Peyer's patch (tissue), 4 donors: ENCODE results near the gene TNNT3. TPM values are rescaled to one million over a fixed set of nuclear protein-coding genes. Genes with fewer than 3 reads are reported as not detected.

Experiments
- DNase-seq, 3 donors: peaks; one replicate each; pipeline ENCODE4 v3.0.0-alpha.2; 2017 to 2019
- H3K27ac ChIP-seq, 4 donors: fragments of 200-600 bp; sonication (generic); one replicate each; pipeline ENCODE4 v1.5.1; 2016 to 2019
- H3K27me3 ChIP-seq, 2 donors: fragments of 200-600 bp; sonication (generic); one replicate each; pipeline ENCODE4 v1.5.1; 2019
- H3K36me3 ChIP-seq, 3 donors: fragments of 200-600 bp; sonication (generic); one replicate each; pipeline ENCODE4 v1.5.1; 2016 to 2019
- H3K4me1 ChIP-seq, 4 donors: fragments of 200-600 bp; sonication (generic); one replicate each; pipeline ENCODE4 v1.5.1; 2016 to 2019
- H3K4me3 ChIP-seq, 4 donors: fragments of 200-600 bp; sonication (generic); 1 replicate in 3 of 4; 2 replicates in 1 of 4; pipeline ENCODE4 v1.5.1; 2016 to 2019; ENCODE audit warnings: mild to moderate bottlenecking in 1 of 4
- H3K9me3 ChIP-seq, 4 donors: fragments of 200-600 bp; sonication (generic); one replicate each; pipeline ENCODE4 v1.5.1; 2016 to 2019; ENCODE audit warnings: mild to moderate bottlenecking in 1 of 4
- POLR2A ChIP-seq, 2 donors: fragments of 450-650 bp; IDR thresholded peaks; one replicate each; pipeline ENCODE4 v1.5.1; 2017; ENCODE audit warnings: antibody characterized with exemption in 2 of 2, mild to moderate bottlenecking in 2 of 2, moderate library complexity in 2 of 2
- total RNA-seq, 4 donors: library from RNA; depleted of rRNA; stranded (reverse); fragments of >200 nt; gene quantifications; one replicate each; pipeline ENCODE4 v1.1.0, GENCODE V29; 2016
- TF ChIP-seq, protein P1 (sequence below), 6 experiments: fragments of 450-650 bp in 4 of 6; fragments of 200-600 bp in 2 of 6; sonication (generic) in 1 of 6; IDR thresholded peaks; one replicate each; pipeline ENCODE4 v1.5.1; 2017 to 2019; ENCODE audit warnings: antibody characterized with exemption in 6 of 6, mild to moderate bottlenecking in 3 of 6, moderate library complexity in 1 of 6

TNNT3 gene
- total RNA-seq, 4 donors from 2014 or later, result 14.0 TPM; not detected in 3

- no peak for TF ChIP-seq POLR2A (IDR thresholded peaks at IDR 0.05)
- TF ChIP-seq, protein P1, sequence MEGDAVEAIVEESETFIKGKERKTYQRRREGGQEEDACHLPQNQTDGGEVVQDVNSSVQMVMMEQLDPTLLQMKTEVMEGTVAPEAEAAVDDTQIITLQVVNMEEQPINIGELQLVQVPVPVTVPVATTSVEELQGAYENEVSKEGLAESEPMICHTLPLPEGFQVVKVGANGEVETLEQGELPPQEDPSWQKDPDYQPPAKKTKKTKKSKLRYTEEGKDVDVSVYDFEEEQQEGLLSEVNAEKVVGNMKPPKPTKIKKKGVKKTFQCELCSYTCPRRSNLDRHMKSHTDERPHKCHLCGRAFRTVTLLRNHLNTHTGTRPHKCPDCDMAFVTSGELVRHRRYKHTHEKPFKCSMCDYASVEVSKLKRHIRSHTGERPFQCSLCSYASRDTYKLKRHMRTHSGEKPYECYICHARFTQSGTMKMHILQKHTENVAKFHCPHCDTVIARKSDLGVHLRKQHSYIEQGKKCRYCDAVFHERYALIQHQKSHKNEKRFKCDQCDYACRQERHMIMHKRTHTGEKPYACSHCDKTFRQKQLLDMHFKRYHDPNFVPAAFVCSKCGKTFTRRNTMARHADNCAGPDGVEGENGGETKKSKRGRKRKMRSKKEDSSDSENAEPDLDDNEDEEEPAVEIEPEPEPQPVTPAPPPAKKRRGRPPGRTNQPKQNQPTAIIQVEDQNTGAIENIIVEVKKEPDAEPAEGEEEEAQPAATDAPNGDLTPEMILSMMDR (IDR thresholded peaks at IDR 0.05), result no peak
- no peak overlapping the region for H3K27ac ChIP-seq
- peak in 1 of 3 donors; percentile 47 for DNase-seq
Measured at GRCh38 chr11:1927026-1927847, 7.7 kb downstream of the TNNT3 start.

GRCh38 chr11:1927848-1928469 lies 8.5 kb downstream of the TNNT3 start:
- Histone ChIP-seq H3K27me3 (no peaks in the 10 kb centered on the region), H3K4me1 (no peaks in the 10 kb centered on the region), H3K36me3 (no peaks in the 10 kb centered on the region), H3K4me3 (no peak overlapping the region), H3K9me3 (no peaks in the 10 kb centered on the region), H3K27ac (no peak overlapping the region)
- TF ChIP-seq, protein P1 (IDR thresholded peaks at IDR 0.05), result no peak
- TF ChIP-seq POLR2A (IDR thresholded peaks at IDR 0.05), result no peak
- DNase-seq, result peak in 1 of 3 donors; percentile 44

More at GRCh38 chr11:1927026-1927847, 7.7 kb downstream of the TNNT3 start:
- Histone ChIP-seq H3K27me3 (no peaks in the 10 kb centered on the region), H3K4me1 (no peaks in the 10 kb centered on the region), H3K36me3 (no peaks in the 10 kb centered on the region), H3K9me3 (no peaks in the 10 kb centered on the region), H3K4me3 (no peak overlapping the region)

DNA sequence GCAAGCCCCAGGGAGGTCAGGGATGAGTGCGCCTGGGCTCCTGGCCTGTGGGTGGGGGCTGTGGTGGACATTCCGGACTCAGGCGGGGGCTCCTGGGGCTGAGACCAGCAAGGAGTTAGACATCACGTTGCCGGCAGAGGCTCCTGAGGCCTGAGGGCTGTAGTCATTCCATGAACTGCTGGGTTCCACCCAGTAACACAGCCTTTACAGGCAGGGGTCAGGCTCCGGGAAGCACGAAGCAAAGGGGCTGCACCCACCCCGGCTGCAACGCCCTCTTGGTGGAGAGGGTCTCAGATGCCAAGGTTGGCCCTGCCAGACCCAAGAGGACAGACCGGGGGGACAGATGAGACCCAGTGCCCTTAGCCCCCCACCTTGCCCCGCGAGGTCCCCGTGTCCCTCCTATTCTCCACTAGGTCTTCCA lies 9.0 kb downstream of the TNNT3 start:
- Histone ChIP-seq H3K9me3 (no peaks in the 10 kb centered on the region), H3K4me1 (no peaks in the 10 kb centered on the region), H3K4me3 (no peak overlapping the region), H3K36me3 (no peaks in the 10 kb centered on the region), H3K27me3 (no peaks in the 10 kb centered on the region), H3K27ac (no peak overlapping the region)
- TF ChIP-seq, protein P1 (IDR thresholded peaks at IDR 0.05), result no peak
- TF ChIP-seq POLR2A (IDR thresholded peaks at IDR 0.05), result no peak
- peak in 1 of 3 donors; percentile 43 for DNase-seq

DNA sequence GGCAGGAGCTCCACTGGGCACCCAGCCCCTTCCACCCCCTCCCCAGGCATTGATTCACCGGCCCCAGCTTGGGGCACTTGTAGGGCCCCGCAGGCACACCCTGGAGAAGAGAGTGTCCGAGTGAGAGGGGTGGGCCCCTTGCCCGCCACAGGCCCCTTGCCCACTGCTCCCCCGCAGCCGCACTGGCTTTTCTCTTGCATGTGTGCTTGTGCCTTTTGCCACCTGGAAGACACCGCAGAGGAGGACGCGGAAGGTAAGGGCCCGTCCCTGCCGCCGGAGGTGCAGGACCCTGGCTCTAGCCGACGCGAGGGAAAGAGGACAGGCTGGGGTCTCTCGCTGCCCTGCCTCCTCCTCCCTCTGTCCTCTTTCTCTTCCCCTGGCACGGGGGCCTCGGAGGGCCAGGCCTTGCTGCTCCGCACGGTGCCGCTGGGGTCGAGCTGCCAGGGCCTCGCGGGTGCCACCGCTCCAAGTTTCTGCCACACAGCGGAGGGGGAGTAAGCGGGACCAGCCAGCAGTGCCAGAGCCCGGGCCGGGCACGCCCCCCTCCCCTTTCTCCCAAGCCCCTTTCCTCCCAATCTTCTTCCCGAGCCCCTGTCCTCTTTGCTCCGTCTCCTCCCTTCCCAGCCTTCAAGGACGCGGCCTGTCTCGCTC lies 9.5 kb downstream of the TNNT3 start:
- Histone ChIP-seq H3K27me3 (no peaks in the 10 kb centered on the region), H3K36me3 (no peaks in the 10 kb centered on the region), H3K27ac (no peak overlapping the region), H3K4me1 (no peaks in the 10 kb centered on the region), H3K9me3 (no peaks in the 10 kb centered on the region), H3K4me3 (no peak overlapping the region)
- no peak for TF ChIP-seq POLR2A (IDR thresholded peaks at IDR 0.05)
- TF ChIP-seq, protein P1 (IDR thresholded peaks at IDR 0.05), result no peak
- peak in 1 of 3 donors; percentile 37 for DNase-seq

DNA sequence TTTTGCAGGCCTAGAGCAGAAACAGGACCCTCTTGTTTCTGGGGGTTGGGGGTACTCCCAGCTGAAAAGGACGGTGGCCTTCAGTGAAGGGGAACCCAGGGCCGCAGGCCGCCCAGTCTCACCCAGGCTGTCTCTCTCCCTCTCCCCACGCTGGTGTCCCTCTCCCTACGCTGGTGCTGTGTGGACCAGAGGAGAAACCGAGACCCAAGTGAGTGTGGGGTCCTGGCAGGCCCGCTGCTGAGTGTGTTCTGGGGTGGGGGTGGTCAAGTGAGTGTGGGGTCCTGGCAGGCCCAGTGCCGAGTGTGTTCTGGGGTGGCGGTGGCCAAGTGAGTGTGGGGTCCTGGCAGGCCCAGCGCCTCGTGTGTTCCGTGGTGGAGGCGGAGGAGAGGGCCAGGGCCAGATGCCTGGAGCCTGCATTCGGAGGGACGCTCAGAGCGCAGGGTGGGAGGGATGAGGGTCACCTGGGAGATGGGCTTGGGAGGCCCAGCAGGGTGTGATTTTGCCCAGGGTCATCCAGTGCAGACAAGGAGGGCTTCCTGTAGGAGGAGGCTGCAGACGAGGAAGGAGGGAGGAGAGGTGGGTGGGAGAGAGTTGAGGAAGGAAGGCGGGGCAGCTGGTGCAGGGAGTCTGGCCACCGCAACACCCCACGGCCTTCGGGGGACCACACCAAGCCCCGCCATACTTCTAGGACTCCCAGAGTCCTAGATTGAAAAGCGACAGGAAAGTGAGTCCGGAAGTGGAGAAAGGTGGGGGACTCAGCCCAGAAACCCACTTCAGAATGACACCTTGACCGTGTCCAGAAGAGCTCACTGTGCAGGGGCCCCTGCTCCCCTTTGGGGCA lies 10.3 kb downstream of the TNNT3 start:
- TF ChIP-seq, protein P1 (IDR thresholded peaks at IDR 0.05), result no peak
- no peak for TF ChIP-seq POLR2A (IDR thresholded peaks at IDR 0.05)
- Histone ChIP-seq H3K4me3 (no peak overlapping the region), H3K27ac (no peak overlapping the region), H3K27me3 (no peaks in the 10 kb centered on the region), H3K9me3 (no peaks in the 10 kb centered on the region), H3K4me1 (no peaks in the 10 kb centered on the region), H3K36me3 (no peaks in the 10 kb centered on the region)
- peak in 1 of 3 donors; percentile 39 for DNase-seq
